Left hindlimb (tissue), 1 donor: Measurements from ENCODE around the gene MAP3K7CL.
"Not testable (repeated sequence)": the region's sequence is repeated elsewhere in the genome, so short reads cannot be mapped to it uniquely, and the experiment has no call there.

ENCODE experiments used
- DNase-seq: peaks from one replicate; pipeline ENCODE4 v3.0.0-alpha.2; 2018

MAP3K7CL gene

DNA sequence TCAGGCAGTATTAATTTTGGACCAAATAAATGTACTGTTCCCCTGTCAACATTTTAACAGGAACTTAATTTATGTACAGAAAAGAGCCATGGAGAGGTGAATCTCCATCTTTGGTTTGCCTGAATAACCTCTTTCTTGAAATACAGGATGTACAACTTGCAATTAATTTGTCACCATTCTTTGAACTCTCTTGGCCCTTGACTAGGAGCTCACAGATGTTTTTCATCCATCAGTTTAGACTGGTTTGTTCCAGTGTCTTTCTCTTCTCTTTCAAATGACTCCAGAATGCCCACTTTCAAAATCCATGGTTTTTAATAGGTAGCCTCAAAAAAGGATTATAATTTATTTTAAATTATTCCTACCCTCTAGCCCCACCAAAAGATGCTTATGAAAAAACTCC, 5.0 kb downstream of the MAP3K7CL start:
- DNase-seq = no peak

DNA sequence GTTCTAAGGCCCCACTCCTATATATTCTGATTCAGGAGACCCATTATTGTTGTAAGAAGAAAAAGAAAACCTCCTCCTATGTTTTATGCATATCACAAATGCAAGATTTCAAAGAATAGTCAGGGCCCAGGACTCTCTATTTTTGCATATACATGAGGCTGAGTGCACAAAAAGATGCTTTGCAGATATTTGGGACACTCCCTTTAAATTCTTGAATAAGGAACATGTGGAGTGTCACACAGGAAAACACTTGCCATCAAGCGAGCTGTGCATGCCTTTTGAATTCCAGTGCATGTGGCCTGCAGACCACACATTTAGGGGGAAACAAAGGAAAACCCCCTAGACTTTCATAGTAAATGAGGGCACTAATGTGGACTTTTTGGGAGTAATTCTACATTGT, 5.6 kb downstream of the MAP3K7CL start:
- no peak for DNase-seq

DNA sequence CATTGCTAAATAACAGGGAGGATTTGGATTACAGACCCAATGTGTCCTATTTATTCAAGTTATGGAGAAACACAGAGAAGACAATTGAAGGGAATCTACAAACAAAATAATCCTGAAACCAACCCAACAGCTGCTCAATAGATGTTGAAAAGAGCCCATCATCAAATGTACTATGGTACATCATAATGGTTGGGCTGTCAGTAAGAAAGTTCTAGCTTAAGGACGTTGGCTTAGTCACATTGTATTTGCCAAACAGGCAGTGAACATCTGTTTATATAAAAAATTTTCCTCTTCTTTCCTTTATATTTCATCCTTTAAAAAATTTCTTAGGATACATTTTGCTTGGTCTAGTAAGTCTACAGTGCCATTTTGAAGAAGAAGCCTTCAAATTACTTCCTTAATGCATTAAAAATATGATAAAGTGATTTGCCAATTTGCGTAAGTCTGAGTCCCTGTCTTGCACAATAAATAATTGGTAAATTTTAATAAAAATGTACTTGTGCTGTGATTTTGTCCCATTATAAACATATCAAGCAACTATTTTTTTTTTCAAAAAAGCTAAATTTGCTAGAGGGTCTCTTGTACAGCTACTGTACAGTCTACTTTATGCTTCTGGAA, 14.4 kb downstream of the MAP3K7CL start:
- DNase-seq = no peak

DNA sequence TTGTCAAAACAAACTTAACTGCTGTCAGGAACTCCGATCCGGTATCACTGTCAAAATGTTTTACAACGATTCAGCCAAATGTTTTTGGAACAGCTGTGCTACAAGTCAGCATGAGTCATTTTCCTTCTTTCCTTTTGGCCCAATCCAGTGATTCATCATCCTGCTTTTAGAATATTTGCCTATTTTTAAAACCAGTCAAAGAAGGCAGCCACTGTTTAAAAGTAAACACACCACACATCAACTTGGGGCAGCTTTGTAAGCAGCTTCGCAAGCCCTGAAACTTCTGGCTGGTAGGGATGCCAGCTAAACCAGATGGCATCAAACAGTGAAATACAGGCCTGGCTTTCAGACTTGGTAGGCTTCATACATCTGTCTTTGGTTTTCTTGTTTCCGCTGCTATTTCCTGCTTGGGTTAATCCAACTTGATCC, 14.9 kb downstream of the MAP3K7CL start:
- peak; percentile 50 for DNase-seq

DNA sequence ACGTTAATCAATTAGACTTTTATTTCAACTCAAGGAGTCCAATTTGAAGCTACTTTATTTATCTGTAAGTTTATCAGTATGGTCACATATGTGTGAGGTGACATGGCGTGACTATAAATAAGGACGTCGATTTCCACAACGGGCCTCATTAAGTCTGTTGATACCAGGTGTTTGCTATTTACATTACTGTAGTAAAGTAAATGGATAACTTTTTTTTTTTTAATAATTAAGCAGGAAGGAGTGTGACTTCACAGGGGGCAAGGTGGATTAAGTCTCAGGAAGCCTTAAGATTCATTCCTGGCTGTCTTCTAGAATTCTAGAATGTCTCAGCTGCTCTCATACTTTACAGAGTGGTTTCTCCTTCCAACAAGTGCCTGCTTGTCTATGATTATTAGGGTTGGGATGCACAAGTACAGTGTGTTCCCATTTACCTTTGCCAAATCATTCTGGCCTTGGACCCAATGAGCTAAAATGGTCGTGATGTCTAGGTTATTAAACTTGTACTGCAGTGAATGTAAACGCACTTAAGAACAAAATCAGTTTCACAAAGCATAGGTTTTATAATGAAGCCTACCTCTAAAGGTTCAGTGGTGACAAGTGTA, 15.5 kb downstream of the MAP3K7CL start:
- no peak for DNase-seq

DNA sequence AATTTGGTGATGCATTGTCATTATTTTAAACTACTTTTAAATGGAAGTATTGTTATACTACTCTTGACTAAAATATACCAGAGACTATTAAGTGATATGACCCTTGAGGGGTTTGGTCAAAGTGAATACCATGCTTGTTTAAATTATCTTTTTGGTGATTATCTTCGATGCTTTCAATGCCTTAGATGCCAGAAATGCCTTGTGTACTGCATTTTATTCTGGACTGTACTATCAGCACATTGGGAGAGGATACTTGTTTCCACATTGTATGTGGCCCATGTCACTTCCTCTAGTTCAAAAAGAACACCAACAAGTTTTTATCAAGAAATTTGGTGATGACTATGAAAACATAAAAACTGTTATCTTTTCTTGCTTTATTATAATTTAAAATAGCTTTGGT, 16.3 kb downstream of the MAP3K7CL start:
- no peak for DNase-seq

DNA sequence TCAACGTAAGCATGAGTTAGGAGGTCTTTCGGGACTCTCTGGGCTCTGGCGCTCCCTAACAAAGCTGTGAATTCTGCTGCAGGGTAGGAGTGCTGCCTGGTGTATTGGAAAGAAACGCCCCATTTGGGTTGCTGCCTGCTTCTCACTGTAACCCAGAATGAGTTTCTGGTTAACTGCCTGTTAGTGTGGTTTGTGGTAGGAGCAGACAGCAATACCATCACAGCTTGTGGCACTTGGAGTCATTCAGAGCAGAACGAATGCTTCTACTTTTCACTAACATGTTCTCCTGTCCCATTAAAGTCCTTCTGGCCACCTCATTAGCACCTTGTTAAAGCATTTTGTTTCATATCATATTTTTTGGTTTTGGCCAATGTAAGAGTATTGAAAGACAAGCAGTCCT, 18.1 kb downstream of the MAP3K7CL start:
- DNase-seq = peak; percentile 75

DNA sequence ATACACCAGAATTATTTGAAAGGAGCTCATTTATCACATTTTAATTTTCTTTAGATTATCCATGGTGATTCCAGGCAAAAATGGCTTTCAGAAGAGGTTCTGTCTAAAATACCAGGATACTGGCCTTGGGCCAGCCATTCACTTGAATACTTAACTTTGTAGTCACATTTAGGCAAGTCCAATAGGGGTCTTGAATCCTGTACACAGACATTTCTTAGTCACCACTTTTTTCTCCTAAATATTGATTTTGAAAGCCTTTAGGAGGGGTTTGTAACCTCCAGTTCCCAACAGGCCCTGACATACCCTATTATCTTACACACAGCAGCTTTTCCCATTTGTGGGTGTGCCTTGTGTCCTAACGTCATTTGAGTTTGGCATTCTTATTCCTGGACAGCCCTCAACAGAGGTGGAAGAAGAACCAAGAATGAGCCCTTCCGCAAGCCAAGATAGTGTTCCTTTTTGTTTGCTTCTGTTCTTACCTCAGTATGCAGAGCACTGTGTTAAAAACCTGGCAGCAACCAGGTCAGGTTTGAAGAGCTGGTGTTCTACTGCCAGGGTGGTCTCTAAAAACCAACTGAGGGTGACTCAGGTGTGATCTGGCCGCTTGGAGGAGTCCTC, 19.5 kb downstream of the MAP3K7CL start:
- no peak for DNase-seq

DNA sequence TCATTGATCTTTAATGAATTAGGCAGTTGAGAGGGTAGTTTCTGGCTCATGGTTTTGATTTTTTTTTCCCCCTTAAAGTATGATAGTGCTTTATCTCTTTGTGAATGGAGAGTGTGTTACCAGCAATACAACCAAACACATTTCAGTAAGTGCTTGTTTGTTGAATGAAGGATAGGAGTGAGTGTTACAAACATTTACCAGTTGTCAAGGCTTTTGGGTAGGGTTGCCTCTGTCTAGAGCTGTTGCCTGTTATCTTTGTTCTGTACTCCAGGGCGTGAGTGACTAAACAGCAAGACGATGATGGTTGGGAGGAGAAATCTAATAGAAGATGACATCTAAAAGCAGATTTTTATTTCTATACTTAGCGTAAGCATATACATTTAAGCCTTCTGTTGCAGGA, 21.5 kb downstream of the MAP3K7CL start:
- no peak for DNase-seq

DNA sequence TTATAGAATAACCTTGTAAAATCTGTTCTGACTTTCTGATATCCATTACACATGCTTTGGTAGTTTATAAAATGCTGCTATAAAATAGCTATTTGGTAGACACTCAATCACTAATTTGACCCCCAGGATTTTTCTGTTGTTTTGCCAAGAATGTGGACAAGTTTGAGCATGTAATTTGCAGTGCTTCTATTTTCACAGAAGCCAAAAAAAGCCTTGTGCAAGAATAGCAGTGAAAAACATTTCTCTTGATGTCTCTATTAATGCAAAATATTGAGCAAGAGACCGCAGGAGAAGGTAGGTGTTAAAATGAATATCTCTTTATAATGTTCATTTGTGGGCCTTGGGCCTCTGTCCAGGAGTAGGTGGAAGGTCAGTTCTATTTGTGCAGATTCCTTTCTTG, 22.5 kb downstream of the MAP3K7CL start:
- DNase-seq = no peak

DNA sequence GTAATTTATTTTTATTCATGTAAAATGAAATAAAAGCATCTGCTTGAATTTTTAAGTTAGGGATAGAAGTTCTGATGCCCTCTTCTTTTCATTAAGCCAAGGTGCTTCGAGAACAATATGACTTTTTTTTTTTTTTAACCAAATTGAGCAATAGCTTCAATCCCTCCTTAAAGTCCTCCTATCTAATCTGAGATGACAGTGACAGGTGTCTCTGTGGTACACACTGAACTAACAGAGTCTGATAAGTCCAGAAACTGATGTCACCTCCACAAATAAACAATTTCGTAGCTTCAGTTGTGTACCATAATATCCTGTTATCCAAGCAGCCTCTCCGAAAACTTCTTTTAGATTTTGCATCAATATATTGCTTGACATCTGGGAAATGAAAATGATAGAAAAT, 23.8 kb downstream of the MAP3K7CL start:
- DNase-seq = no peak

DNA sequence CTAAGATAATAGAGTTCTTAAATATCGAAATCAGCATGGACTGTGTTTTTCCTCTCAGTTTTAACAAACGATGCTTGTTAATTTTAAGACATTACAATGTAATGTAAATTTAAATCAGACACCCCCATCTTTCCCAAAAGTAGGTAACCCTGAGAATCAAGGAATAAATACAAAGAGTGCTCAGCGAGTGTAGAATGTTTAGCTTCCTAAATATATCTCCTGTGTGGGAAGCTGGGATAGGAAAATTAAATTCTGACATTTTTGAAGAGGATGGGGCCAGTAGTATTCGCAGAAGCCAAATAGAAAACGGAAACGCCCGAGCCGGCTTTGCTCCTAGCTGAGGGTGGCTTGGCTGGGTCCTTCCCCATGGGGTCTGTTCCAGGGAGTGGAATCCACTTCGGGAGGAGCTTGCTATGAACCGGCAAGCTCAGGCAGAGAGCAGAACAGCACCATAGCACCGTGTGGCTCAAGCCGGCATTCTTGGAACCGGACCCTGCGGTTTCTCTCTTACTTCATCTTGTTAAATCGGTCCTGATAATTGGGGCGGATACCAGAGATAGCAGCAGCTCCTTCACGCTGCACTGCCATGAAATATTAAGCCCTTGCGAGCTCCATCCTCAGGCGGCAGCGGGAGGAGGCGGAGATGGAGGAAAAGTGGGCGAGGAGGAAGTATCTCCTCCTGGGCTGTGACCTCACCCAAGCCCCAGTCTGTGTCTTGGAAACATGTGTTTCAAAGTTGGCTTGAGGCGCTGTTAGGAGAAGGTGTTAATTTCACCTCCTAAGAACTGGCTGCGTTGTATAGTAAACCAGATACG, 24.9 kb downstream of the MAP3K7CL start:
- peak; percentile 61 for DNase-seq

DNA sequence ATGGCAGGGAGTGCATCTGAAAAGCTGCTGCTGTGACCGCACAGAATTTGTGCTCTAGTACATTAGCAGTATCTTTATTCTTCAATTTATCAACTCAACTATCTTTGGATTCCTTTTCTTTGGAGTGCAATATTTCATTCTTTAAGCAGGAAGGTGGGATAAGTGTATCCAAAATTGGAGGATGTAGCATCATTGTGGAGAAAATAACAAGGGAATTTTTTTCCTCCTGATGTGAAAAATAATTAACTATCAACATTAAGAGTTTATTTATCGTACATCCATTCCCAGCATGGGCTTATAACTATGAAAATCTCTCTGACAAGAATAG, 25.5 kb downstream of the MAP3K7CL start:
- DNase-seq = no peak

DNA sequence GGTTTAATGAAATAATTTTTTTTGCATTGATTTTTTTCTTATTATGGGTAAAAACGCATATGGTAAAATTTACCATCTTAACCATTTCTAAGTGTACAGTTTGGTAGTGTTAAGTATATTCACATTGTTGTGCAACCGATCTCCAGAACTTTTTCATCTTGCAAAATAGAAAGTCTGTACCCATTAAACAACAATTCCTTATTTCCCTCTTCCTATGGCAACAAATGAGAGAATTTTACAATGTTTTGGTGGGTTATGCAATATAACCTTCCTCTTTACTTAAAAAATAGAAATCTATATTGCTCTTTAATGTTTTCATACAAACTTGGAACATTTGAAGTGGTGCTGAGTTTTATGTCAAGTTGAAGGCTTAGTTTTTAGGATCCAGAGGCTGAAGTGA, 26.6 kb downstream of the MAP3K7CL start:
- no peak for DNase-seq

DNA sequence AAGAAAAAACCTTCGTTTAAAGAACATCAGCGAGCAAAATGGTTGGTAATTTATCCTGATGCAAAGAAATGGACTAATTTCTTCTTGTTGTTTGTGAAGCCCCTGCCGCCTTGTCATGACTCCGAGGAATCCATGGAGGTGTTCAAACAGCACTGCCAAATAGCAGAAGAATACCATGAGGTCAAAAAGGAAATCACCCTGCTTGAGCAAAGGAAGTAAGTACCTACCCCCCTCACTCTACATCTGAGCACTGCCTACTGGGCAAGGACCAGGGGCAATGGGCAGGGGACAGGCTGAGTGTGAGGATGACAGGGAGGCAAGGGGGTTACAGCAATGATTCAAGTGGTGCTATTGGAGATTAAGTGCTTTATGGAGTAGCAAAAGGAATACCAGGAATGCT, 29.4 kb downstream of the MAP3K7CL start:
- no peak for DNase-seq

DNA sequence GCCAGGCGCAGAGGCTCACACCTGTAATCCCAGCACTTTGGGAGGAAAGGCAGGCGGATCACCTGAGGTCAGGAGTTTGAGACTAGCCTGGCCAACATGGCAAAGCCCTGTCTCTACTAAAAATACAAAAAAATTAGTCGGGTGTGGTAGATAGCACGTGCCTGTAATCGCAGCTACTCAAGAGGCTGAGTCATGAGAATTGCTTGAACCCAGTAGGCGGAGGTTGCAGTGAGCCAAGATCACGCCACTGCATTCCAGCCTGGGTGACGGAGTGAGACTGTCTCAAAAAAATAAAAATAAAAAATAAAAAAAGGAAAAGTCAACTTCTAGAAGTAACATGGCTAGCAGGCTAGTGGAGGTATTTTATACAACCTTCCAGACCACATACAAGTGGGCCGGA, 32.4 kb downstream of the MAP3K7CL start:
- DNase-seq = not testable (repeated sequence)

DNA sequence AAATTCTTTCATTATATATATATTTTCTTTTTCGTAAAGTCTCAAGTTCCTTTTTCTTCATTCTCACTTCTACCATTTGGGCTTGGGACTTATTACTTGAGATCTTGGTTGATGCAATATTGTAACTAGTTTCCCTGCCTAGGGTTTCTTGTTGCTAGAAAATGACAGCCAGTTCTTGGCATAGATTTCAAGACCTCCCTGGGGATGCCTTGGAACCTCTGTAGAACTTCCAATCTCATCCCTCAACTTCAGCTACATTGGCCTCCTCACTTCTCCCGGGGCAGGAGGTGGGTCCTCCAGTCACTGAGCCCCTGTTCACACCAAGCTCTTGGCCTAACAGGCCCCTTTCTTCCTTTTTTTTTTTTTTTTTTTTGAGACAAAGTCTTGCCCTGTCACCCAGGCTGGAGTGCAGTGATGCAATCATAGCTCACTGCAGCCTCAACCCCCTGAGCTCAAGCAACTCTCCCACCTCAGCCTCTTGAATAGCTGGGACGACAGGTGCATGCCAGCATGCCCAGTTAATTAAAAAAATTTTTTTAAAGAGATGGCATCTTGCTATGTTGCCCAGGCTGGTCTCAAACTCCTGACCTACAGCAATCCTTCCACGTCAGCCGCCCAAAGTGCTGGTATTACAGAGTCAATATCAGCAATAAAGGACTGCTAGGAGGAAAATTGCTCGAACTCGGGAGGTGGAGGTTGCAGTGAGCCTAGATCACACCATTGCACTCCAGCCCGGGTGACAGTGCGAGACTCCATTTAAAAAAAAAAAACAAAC, 33.1 kb downstream of the MAP3K7CL start:
- DNase-seq = no peak

DNA sequence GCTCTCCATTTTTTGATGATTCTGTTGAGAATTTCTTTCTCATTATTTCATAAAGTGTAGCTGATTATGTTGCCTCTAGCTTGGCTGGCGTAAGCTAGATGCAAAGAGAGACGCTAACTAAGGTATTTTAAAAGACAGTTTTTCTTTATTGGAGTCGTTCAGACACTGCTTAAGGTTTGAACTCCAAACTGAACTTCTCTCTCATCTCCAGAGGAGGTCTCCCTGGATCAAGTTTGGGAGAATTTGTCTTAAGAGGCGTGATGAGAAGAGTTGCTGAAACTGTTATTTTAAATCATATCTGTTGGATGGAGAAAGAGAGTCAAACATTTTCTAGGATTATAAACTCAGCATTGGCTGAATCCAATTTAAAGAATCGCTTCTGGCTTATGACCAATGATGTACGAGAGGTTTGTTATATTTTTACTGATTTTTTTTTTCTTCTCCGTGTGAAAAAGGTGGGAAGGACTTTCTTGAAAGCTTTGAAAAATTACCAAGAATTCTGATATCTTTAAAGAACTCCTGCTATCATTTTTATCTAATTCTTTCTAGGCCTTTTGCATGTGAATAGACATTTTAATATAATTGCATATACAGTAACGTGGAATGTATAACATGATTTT, 34.0 kb downstream of the MAP3K7CL start:
- DNase-seq = no peak

DNA sequence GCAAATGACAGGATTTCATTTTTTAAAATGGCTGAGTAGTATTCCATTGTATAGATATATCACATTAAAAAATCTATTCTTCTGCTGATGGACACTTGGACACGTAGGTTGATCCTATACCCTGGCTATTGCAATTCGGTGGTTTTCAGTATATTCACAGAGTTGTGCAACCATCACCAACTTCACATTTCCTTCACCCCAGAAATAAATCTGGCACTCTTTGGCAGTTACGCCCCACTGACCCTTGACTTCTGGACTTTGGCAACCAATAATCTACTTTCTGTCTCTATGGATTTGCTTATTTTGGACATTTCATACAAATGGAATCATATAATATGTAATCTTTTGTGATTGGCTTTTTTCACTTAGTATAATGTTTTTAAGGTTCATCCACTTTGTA, 35.9 kb downstream of the MAP3K7CL start:
- DNase-seq = no peak

DNA sequence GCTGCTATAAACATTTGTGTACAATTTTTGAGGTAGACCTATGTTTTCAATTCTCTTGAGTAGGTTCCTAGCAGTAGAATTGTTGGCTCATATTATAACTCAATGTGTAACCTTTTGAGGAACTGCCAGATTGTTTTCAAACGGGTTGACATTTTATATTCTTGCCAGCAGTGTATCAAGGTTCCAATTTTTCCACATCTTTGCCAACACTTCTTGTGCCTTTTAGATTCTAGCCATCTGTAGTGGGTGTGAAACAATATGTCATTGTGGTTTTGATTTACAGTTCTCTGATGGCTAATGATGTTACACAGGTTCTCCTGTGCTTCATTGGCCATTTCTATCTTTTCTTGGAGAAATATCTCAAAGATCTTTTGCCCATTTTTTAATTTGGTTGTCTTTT, 36.4 kb downstream of the MAP3K7CL start:
- no peak for DNase-seq

DNA sequence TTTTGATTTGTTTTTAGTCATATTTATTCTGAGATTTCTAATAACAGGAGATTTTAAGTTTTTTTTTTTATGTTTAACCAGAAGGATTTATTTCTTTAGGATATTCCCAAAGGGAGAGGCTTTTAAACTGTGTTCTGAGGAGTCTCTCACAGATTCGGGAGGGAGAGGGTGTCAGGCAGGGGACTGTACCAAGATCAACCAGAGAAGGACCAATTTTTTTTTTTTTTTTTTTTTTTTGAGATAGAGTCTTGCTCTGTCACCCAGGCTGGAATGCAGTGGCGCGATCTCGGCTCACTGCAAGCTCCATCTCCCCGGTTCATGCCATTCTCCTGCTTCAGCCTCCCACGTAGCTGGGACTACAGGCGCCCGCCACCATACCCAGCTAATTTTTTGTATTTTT, 37.0 kb downstream of the MAP3K7CL start:
- not testable (repeated sequence) for DNase-seq

DNA sequence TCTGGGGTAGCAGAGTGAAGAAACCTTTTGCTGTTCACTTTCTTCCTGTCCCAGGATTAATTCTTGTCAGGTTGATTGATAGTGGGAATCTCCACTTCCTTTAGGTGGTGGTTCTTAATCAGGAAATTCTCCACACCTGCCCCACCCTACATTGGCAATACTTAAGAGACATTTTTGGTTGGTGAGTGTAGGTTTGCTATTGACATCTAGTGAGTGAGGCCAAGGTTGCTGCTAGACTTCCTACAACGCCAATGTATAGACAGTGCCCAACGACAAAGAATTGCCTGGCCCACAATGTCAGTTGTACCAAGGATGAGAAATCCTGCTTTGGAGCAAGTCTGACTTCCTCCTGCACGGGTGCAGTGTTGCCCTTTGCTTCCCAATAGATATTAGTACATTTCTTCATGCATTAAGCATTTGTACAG, 38.5 kb downstream of the MAP3K7CL start:
- DNase-seq = no peak

DNA sequence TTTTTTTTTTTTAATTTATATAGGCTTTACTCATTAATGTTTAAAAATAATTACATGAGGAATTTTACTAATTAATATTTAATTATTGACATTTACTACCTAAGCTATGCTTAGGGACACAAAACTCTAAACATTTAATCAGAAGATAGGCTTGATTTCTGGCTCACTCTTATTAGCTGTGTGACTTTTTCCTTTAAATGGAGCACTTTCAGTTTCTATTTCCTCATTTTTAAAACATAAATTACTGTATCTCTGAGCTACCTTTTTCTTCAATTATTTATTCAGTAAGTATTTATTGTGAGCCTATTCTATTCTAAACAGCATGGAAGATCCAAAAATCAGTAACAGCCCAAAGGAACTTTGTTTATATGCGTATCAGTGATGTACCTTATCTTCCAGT, 40.5 kb downstream of the MAP3K7CL start:
- no peak for DNase-seq
